RPMI8226 (cell line): ENCODE data around the gene TMPRSS13.
"Not testable (repeated sequence)": the region's sequence is repeated elsewhere in the genome, so short reads cannot be mapped to it uniquely, and the experiment has no call there.

ENCODE experiments used
- DNase-seq: peaks from one replicate; pipeline ENCODE4 v3.0.0-alpha.2; 2015

TMPRSS13 gene

DNA sequence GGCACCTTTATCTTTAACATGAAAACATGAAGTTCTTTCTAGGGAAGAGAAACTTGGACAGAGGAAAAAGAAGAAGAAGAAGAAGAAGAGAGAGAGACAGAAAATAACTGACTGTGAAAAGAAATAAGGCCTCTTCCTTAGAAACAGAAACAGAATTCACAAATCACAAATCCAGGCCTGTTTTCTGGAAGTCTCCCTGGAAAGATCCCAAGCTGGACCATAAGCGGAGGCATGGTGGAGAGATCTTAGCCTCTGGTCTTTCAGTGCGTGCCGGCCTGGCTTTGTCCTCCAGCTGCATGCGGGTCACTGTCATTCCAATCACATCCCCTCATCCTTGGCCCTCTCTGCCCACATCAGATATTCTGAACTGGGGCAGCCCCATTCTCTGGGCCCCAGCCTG is 59.6 kb downstream of the TMPRSS13 start:
- DNase-seq: no peak

DNA sequence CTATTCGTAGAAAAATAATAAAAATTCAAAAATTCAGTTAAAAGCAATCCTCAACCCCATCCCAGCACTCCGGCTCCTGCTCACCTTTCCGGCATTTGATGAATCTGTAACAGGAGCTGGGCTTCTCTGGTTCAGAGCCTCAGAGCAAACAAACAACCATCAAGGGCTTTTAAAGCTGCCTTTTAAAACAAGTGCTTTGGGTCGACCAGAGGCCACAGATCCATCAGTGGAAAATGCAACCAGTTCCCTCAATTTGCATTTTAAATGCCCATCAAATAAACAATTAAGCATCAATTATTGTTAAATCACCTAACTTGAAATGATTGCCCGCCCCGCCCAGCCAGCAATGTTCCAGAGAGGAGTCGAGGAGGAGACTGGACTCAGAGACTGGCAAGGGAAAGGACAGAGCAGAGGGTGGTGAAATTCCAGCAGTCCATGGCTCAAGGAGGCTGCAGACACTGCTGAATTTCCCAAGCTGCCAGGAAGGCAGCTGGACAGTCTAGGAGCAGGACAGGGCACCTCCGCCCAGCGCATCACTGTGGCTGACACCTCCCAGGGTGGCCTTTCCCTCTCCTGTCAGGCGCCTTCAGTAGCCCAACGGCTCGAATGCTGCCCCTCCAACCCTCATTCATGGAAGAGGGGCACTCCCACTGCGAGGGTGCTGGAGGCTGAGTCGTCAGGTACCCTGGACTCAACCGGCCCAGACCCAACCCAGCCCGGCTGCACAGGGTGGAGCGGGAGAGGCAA is 60.2 kb downstream of the TMPRSS13 start:
- no peak for DNase-seq

DNA sequence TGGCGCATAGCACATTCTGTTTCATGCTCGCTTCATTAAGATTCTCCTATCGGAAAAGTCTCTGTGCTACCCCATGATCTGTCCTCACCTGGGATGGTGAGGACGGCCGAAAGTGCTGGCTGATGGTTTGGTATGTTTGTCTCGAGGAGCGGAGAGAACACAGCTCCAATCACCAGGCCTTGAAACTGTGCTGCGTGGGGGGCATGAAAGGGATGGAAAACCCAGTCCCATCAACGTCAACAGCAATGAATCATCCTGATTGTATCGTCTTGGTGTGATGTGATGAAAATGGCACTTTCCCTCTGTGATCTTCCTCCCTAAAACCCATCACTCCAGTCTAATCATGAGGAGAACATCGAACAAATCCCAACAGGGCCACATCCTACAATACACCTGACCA is 61.1 kb downstream of the TMPRSS13 start:
- no peak for DNase-seq

DNA sequence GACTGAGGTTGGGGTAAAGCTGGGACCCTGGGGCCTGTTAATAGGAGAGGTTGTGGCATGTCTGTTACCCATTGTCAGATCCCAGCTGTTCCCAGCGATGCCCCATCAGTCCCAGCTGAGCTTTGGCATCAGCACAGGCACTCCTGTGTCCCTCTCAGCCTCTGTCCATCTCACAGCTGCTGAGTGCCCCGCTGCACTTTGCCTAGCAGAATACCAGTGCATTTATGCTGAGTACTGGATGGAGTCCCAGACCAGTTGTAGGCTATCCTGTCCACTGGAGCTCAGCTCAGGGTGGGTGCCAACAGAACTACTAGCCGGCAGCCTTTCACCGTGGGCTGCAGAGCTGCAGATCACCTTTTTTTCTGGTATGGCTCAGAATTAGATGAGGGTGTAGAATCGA is 62.7 kb downstream of the TMPRSS13 start:
- DNase-seq: no peak

DNA sequence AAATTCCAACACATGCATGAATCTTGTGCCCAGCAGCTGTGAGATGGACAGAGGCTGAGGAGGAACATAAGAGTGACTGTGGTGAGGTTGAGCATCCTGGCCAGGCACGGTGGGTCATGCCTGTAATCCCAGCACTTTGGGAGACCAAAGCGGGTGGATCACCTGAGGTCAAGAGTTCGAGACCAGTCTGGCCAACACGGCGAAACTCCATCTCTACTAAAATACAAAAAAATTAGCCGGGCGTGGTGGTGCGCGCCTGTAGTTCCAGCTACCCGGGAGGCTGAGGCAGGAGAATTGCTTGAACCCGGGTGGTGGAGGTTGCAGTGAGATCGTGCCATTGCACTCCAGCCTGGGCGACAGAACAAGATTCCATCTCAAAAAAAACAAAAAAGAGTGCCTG is 63.7 kb downstream of the TMPRSS13 start:
- not testable (repeated sequence) for DNase-seq

DNA sequence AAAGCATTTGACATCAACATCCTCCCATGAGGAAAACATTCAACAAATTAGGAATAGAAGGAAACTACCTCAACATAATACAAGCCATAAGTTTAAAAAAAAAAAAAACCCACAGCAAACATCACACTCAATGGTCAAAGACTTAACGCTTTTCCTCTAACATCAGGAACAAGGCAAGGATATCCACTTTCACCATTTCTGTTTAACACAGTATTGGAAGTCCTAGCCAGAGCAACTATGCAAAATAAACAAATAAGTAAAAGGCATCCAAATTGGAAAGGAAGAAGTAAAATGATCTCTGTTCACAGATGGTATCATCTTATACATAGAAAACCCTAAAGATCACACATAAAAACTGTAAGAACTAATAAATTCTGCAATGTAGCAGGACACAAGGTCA is 65.8 kb downstream of the TMPRSS13 start:
- no peak for DNase-seq

DNA sequence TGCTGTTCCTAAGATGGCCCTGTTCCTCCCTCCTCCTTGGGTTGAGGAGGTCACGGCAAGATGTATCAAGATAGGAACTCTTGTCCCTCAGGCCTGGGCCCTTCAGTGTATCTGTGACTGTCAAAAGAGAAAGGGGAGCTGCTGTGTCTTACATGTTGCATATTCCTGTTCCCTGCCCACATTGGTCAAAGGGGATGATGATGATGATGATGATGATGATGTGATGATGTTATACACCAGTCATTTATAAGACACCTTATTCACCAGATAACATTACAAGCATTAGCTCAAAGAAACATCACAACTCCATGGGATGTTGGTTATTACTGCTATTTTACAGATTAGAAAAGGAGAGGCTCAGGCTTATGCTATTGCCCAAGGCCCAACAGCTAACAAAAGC is 66.4 kb downstream of the TMPRSS13 start:
- no peak for DNase-seq

DNA sequence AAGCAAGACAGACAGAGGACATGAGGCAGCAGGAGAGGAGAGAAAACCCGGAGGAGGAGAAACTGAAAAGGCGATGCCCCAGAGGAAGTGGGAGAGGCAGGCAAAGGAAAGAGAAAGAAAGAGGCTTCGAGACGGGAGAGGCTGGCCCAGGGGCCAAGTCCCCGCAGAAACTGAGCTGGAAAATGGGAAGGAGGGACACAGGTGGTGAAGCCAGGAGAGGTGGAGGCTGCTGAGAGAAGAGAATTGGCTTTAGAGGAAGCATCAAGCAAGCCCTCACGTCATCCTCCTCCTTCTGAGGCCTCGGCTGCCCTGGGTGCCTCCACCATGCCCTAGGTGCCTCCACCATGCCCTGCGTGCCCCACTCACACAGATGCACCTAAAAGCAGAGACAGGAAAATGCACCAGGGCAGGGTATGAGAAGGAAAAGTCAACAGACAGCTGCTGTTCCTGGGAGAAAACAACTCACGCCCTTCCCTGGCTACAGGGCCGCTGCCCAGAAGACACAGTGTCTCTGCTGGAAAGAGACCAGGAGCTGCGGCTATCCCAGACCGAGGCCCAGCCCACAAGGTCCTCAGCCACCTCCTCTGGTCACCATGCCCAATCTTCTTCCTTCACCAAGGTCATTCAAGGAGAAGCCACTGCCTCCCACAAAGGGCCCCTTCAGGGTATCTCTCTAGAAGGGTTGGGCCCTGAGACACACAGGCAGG is 67.0 kb downstream of the TMPRSS13 start:
- no peak for DNase-seq

DNA sequence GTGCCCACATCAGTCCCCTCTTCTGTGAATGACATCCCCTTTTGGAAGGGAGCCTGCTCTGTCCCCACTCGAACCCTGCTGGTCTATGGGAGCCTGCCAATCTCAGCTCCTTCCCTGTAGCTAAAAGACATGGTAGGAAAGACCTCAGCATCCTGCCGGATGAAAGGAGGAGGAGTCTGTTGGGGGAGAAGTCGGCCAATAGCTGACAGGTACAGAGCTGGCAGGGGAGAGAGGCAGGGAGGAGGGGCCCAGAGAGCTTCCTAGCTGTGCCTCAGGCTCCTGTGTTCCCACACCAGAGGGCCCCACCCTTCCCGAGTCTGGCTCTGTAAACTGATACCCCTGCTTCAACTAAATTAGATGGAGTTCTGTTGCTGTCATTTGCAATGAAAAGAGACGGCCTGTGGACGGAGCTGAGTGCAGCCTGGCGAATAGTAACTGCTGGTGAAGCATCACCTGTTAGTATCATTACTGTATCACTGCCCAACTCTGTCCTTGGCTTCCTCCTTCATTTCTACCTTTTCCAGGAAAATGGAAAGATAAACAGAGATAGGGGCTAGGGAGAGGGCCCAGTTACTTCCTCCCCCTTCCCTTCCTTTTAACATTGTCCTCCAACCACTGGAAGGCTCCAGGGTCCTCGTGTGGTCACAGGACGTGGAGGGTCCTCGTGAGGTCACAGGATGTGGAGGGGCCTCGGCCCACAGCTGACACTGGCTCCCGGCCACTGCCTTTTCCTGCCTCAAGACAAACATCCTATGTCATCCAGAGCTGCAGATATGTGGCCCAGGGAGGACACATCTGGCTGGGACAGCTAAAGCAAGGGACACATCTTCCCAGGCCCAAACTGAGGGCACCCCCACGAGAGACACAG is 67.8 kb downstream of the TMPRSS13 start:
- DNase-seq: no peak

DNA sequence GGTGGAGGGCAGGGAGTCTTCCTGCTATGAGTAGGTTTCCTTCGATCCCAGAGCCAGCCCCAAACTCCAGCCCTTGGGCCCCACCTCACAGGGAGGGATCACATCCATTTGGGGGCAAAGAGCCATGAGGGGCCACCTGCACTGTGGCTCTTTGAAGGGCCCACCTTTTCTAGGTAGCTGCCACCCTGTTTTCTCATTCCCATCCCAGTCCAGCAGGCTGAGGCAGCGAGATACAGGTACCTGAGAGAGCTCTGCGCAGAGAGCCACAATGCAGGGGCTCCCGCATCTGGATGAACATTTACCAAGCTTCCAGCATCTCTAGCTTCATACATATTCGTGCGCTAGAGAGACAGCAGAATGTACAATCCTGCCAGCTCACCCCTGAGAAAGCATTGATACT is 69.1 kb downstream of the TMPRSS13 start:
- no peak for DNase-seq

DNA sequence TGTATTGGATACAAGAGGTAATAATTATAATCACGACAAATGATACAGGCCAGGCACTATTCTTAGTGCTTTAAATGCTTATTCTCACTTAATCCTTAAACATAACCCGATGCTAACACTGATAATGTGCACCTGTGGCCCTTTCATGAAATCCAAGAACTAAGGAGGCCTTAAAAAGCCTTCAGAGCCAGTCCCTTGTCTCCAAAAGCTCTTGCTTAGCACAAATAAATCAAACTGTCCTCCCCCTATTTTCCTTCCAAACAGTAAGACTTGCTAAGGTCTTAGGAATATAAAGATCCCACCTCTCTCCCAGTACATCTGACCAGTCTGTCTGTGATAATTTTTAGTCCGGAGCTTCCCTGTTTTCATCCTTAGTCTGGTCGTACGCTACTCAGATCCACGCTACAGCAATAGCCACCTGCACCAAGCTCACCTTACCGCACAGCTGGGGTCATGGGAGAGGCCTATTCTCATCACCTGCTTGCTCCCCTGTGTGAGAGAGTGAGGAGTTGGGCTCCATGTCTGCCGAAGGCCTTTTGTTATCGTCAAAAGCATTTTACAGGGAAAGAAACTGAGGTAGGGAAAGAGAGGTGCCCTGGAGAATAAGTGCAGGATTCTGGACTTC is 69.6 kb downstream of the TMPRSS13 start:
- no peak for DNase-seq

DNA sequence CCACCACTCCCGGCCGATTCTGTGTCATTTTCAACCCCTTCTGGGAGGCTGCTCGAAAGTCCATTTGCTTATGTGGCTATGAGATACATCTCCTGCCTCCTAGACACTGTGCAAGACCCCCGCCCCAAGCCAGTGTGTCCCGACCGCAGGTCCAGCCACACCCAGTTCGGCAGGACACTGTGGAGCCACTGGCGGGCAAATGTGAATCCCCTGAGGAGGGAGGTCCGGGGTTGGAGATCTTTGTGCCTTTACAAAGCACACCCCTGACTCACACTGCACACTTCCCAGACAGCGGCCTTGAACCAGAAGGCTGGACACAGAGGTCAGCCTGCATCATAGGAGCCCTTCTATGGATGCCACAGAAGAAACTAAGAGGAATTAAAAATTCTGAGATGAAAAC is 70.1 kb downstream of the TMPRSS13 start:
- no peak for DNase-seq

DNA sequence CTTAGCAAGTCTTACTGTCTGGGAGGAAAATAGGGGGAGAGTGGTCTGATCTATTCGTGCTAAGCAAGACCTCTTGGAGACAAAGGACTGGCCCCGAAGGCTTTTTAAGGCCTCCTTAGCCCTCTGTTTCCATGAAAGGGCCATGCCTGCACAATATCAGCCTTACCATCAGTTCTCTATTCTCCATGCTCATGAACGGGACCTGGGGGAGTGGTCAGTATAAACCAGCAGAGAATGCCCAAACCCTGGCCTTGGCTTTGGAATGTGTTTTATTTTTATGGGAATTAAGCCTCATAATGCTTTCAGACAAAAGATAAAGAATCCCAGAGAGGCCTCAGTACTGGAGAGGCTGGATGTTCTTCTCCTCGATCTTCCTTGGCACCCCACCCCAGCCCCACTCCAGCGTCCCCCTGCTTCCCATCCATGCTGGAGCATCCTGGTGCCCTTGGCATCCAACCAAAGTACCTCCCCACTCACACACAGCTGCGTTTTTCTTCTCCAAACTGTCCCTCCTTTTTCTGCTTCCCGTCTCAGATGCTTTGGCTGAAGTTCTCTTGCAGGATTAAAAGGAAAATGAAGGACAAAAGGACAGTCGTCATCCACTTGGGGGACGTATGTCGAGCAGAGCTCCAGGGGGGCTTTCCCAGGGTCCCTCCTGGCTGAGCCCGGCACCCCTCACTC is 71.3 kb downstream of the TMPRSS13 start:
- no peak for DNase-seq

DNA sequence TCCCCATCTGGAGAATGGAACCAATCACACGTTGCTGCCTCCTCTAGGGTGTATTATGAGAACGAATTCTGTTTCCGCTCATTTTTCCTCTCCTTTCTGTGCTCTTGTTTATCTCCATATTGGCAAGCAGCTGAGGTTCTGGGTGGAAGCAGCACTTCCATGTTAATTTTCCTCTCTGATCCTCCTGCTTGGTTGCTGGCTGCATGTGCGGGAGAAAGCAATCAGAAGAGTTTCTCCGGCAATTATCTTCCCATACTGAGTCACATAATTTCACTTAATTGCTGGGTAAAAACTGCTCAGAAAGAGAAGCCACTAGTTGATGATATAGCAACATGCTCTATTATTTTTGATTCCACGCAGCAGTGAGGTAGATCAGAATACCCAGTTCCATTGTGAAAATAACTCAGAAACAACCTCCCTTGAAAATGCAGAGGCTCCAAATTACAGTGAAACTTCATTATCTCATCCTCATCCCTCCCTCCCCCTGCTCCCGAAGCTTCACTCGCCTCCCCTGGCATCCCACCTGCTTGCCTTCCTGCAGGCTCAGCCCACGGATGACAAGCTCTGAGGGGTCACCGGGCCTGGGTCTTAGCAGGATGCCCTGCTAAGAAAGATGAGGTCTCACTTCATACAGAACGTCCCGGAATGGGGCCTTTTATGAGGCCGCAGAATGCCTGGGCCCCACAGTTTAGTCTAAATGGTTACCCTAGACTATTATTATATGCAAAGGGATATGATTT is 73.1 kb downstream of the TMPRSS13 start:
- no peak for DNase-seq

DNA sequence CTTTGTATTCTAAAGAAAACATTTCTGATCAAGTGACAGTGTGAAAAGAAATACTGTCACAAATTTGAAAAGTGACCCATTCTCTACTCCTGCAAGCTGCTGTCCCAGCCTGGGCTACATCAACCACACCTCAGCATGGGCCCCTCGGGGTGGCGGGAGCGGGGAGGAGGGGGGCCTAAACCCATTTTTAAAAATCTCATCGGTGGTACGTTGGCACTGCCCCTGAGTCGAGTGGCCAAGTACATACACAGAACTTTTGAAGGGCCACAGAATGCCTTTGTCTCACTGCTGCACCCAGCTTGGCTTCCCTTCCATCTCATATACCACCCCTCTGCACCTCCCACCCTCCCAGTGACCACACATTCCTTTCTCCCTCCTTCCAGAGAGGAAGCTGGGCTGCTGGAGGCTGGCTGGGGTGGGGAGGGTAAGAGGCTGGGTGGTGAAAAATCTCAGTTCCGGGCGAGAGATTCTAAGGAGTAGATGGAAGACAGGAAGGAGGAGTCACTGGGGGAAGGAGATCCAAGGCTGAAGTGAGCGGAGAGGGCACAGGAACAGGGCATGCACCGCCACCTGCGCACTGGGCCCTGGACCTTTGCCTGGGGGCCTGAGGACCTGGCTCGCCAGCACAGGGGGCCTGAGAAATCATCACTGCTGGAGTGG is 73.9 kb downstream of the TMPRSS13 start:
- no peak for DNase-seq

DNA sequence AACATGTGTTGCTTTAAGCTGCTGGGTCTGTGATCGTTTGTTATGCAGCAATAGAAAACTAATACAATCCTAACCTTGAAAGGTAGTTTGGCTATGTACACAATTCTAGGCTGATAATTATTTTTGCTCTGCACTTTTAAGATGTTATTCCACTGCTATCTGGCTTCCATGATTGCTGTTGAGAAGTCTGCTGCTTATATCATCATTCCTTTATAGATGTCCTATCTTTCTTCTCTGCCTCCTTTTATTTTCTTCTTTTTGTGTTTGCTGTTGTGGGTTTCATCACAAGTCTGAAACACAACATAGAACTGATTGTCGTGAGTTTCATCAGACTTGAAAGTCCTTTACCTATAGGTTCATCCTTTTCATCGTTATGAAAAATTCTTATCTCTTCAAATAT is 76.9 kb downstream of the TMPRSS13 start:
- DNase-seq: no peak

DNA sequence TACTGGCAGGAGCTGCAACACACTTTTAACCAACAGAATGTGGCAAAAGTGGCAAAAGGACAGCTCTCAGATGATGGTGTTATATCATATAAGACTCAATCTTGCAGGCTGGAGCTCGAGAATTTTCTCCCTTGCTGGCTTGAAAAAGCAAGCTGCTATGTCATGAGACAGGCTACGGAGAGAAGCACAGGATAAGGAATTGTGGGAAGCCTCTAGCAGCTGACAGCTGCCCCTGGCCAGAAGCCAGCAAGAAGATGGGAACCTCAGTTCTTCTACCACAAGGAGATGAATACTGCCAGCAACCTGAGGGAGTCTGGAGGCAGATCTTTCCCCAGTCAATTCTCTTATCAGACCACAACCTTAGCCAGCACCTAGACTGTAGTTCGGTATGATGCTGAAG is 77.3 kb downstream of the TMPRSS13 start:
- DNase-seq: no peak

DNA sequence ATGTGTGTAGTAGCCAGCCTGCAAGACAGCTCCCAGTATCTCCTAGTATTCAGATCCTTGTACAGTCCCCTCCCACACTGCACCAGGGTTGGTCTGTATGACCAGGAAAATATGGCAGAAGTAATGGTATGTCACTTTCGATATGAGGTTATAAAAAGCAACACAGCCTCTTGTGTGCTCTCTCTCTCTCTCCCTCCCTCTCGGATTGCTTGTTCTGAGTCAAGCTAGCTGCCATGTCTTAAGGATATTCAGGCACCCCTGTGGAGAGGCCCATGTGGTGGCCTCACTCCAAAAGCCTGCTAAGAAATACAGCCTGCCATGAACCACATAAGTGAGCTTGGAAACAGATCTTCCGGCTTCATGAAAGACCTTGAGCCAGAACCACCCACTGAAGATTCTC is 78.1 kb downstream of the TMPRSS13 start:
- peak; percentile 14 for DNase-seq
